GM12872 (cell line): Measurements from ENCODE around the gene STAP1.

ENCODE experiments used
- TF ChIP-seq, protein P1 (sequence below): IDR thresholded peaks from 3 replicates; pipeline ENCODE4 v1.5.1; 2011; ENCODE audit warnings: low read depth, mild to moderate bottlenecking, low read length, moderate library complexity; ENCODE audit not compliant: insufficient read depth

The STAP1 gene

DNA sequence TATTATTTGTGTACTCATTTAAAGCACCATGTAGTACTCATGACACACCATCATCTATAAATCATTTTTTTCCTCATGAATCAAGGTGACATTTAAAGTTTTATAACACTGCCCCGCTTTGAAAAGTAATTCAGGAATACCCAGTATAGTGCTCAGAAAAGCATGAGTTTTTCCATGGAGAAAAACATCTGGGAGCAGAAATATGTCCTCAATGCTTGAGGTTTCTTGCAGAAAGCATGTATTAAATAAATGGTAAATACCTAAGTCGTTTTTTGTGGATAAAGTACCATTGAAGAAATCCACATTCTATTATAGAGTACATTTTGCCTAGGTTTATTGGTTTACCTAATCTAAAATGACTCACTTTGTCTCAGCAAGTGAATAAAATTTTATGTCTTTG is 76.2 kb downstream of the STAP1 start:
- TF ChIP-seq, protein P1, sequence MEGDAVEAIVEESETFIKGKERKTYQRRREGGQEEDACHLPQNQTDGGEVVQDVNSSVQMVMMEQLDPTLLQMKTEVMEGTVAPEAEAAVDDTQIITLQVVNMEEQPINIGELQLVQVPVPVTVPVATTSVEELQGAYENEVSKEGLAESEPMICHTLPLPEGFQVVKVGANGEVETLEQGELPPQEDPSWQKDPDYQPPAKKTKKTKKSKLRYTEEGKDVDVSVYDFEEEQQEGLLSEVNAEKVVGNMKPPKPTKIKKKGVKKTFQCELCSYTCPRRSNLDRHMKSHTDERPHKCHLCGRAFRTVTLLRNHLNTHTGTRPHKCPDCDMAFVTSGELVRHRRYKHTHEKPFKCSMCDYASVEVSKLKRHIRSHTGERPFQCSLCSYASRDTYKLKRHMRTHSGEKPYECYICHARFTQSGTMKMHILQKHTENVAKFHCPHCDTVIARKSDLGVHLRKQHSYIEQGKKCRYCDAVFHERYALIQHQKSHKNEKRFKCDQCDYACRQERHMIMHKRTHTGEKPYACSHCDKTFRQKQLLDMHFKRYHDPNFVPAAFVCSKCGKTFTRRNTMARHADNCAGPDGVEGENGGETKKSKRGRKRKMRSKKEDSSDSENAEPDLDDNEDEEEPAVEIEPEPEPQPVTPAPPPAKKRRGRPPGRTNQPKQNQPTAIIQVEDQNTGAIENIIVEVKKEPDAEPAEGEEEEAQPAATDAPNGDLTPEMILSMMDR: no peak

DNA sequence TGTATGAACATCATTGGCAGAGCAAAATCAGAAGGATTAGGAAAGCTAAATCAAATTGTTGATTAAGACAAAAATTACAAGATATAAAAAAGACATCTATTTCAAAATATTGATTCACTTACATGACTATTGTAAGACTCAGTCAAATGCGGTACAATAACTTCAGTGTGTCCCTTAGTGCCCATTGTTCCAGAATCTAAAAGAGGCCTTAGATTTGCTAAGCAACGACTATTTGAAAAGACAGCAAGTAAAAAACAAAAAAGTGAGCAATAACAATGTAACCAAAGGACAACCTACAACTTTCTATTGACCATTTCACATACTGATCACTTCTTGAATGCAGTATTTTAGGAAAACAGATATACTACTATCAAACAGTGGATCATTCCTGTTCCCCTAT is 76.8 kb downstream of the STAP1 start:
- TF ChIP-seq, protein P1: no peak

DNA sequence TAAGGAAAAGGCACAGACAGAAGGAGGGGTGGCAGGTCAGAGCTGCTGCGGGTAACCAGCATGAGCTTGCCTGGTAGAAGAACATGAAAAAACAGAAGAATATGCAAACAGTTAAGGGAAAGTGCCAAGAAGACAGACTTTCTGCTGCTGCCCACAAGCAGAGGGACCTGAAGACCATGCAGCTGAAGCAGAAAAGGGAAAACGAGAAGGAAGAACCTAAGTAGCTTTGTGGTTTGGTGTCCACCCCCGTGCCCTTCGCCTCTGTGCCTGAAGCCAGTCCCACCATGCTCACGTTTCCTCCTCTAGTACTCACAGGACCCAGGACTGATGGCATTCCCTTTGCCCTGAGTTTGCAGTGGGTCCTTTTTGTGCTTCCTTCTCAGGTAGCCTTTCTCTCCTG is 79.6 kb downstream of the STAP1 start:
- TF ChIP-seq, protein P1: no peak

DNA sequence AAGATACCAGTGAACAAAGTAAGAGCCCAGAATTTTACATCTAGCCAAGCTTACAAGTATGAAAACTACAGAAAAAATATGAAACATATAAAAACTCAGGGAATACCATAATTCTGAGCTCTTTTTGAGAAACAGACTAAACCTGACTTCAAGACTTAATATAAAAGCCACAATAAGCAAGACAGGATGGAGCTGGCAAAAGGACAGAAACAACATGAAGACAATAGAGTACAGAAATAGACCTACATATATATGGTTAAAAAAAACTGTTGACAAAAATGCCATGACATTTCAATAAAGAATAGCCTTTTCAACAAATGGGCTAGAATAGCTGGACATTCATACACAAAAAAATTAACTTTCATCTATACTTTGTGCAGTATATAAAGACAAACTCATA is 93.0 kb downstream of the STAP1 start:
- TF ChIP-seq, protein P1: no peak
